ENCODE data around the gene METAP1D.
A peak's percentile ranks its signal among the peaks of the same experiment; 100 is the strongest.
"Not testable (repeated sequence)": the region's sequence is repeated elsewhere in the genome, so short reads cannot be mapped to it uniquely, and the experiment has no call there.

Gene METAP1D

DNA sequence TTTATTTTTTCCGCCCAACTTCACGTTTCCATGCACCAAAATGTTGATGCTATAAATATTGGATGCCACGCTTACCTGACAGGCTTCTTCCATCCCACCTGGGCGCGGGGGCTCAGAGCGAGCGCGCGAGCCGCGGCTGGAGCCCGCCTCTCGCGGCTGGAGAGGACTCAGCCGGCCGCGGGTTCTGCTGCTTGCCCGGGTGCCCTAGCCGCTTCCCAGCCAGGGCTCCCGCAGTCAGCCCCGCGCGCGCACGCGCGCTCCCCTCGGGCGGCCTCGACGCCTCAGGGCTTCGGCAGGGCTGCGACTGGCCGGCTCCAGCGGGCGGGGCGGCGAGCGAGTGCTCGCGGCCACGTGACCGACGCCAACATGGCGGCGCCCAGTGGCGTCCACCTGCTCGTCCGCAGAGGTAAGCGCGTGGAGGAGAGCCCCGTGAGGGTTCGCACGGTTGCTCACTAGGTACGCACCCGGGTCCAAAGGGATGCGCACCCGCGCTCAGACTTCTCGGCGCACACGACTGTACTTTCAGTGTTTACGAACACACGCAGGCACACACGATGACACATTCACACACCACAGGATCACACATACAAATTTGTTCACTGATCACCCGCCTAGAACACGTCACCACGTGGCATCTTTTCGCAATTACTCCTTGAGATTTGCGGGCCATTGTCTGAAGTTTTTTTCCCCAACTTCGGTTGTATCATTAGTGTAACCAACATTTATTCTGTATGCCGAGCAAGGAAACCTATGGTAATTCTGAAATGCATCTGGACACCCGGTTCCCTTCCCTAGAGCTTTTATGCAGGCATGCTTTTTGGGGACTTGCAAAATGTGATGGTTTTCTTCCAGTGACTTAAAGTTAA lies at the start of gene METAP1D:
TSS of gene METAP1D (plus strand) at position 350 of the 866 bp plus-strand sequence. CDS start at position 367, 17 bp downstream.
- peak; percentile 91 for DNase-seq

GRCh38 chr2:171952276-171952675 lies 47.5 kb upstream of the METAP1D start:
- no peak for DNase-seq

DNA sequence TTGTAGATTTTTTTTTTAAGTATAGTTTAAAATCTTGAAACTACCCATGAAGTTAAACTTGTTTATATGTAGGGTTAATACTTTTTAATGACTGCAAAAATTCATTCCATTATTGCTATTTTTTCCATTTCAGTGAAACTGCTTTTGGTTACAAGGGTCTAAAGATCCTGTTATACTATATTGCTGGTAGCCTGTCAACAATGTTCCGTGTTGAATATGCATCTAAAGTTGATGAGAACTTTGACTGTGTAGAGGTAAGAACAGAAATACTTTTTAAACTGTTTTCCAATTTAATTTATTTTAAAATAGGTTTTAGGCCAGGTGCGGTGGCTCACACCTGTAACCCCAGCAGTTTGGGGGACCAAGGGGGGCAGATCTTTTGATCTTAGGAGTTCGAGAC lies 47.0 kb upstream of the METAP1D start:
- no peak for DNase-seq

DNA sequence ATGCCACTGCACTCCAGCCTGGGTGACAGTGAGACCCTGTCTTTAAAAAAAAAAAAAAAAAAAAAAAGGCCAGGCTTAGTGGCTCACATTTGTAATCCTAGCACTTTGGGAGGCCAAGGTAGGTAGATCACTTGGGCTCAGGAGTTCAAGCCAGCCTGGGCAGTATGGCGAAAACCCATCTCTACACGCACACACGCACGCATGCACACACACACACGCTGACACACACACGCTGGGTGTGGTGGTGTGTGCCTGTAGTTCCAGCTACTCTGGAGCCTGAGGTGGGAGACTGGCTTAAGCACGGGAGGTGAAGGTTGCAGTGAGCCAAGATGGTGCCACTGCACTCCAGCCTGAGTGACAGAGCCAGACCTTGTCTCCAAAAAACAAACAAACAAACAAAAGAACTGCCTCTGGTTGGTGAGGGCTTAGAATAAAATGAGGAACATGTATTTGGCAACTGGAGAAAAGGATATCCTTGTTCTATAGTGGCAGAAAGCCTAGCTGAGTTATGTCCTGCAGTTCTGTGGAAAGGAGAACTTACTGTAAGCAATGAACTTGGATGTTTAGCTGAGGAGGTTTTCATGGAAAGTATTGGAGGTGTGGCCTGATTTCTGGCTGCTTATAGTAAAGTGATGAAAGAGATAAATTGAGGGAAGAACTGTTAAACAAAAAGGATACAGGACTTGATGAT lies 43.5 kb upstream of the METAP1D start:
- no peak for DNase-seq

DNA sequence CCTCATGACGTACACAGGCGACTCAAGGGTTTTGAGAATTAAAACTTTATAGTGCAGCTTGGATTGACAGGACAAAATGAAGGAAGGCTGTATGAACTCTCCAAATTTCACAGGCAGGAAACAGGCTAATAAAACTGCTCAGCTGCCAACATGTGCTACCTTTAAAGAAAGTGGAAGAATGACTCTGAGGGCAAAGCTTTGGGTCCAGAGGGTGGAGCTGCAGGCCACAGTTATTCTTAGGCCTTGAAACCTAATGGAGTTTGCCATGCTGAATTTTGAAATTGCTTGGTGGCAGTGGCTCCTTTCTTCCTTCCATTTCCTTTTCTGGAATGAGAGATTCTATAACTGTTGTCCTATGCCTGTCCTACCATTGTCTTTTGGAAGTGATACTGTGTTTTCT lies 42.7 kb upstream of the METAP1D start:
- DNase-seq = peak; percentile 40

- DNase-seq = no peak
Observed at GRCh38 chr2:171958475-171958874, 41.3 kb upstream of the METAP1D start.

- DNase-seq = no peak
Observed at GRCh38 chr2:171959998-171960397, 39.8 kb upstream of the METAP1D start.

- no peak for DNase-seq
Observed at GRCh38 chr2:171960570-171960969, 39.2 kb upstream of the METAP1D start.

- DNase-seq = no peak
Observed at GRCh38 chr2:171963198-171963597, 36.6 kb upstream of the METAP1D start.

DNA sequence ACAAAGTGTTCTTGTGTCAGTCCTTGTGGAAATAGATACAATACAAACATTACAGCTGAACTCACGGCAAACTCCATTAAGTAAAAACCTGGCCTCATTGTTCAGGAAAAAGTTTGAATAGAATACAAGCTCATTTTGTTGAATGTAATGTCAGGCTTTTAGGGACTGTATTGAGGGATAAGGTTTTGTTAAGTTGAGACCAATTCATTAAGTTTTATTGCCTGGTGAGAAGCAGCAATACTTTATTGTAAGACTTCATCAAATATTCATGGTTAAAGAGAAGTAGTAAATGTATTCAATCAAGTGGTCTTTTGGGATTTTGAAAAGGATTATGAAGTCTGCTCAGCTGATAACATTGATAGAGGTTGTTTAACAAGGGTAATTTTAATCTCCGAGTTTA lies 35.4 kb upstream of the METAP1D start:
- DNase-seq = no peak

DNA sequence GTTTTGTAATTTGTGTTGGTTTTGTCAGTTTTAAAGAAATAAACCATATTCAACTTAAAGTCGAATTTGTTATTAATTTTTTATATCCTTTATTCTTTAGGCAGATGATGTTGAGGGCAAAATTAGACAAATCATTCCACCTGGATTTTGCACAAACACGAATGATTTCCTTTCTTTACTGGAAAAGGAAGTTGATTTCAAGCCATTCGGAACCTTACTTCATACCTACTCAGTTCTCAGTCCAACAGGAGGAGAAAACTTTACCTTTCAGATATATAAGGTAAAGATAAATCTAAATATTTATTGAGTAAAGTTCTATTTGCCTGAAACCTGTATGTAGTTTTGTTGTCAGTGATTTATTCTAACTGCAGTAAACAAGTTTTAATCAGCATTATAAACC lies 34.5 kb upstream of the METAP1D start:
- DNase-seq = no peak

GRCh38 chr2:171965661-171966060 lies 34.1 kb upstream of the METAP1D start:
- DNase-seq = no peak

DNA sequence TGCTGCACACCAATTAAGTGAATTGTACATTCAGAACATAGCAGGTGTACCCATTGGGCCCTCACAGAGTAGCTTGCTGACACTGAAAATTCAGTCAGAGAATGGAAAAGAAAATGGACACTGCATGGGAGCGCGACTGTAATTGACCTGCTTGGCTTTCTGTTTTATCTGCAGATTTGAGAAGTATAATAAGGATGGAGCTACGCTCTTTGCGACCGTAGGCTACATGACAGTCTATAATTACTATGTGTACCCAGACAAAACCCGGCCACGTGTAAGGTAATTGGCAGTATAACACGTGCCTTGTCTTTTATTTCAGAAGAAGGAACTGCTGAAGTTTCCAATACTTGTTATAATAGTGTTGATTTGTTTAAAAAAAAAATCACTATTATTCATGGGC lies 33.5 kb upstream of the METAP1D start:
- peak; percentile 91 for DNase-seq

DNA sequence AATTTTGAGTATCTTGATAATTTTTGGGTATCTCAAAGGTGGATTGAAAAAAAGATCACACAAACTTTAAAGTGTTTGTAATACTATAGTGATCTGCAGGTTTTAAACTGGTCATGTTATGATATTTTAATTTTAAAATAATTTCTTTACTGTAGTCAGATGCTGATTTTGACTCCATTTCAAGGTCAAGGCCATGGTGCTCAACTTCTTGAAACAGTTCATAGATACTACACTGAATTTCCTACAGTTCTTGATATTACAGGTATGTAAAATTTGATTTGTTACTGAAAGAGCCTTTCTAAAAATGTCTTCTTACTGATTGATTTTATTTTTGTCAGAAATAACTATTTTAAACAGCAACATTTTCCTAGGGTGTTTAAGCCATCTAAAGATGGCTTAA lies 33.1 kb upstream of the METAP1D start:
- no peak for DNase-seq

- no peak for DNase-seq
Observed at GRCh38 chr2:171968509-171968908, 31.2 kb upstream of the METAP1D start.

GRCh38 chr2:171972329-171972982 lies 27.3 kb upstream of the METAP1D start:
- no peak for DNase-seq

- no peak for DNase-seq
Observed at GRCh38 chr2:171979103-171979502, 20.6 kb upstream of the METAP1D start.

DNA sequence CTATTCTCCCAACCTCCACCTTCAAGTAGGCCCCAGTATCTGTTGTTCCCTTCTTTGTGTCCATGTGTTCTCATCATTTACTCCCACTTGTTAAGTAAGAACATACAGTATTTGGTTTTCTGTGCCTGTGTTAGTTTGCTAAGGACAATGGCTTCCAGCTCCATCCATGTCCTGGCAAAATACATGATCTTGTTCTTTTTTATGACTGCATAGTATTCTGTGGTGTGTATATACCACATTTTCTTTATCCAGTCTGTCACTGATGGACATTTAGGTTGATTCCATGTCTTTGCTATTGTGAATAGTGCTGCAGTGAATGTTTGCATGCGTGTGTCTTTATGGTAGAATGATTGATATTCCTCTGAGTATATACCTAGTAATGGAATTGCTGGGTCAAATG lies 15.8 kb upstream of the METAP1D start:
- not testable (repeated sequence) for DNase-seq

GRCh38 chr2:171985076-171985475 lies 14.7 kb upstream of the METAP1D start:
- no peak for DNase-seq

GRCh38 chr2:171986778-171987177 lies 13.0 kb upstream of the METAP1D start:
- DNase-seq = no peak

DNA sequence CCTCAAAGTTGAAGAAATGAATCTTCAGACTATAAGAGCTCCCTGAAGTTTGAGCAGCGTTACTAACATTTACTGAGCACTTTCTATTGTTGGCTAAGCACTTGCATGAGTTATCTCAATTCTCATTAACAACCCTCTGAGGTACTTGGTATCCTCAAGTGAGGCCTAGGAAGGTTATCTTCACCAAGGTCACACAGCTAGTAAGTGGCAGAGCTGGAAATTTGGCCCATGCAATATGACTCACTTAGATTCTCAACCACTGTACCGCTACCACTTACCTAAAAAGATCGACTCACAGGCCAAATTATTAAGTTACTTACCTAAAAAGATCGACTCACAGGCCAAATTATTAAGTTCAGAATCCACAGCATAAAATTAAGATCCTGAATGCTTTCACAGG lies 8.7 kb upstream of the METAP1D start:
- DNase-seq = no peak

GRCh38 chr2:171995586-171995985 lies 4.2 kb upstream of the METAP1D start:
- DNase-seq = no peak

GRCh38 chr2:171996021-171996420 lies 3.7 kb upstream of the METAP1D start:
- no peak for DNase-seq

GRCh38 chr2:171997031-171997430 lies 2.7 kb upstream of the METAP1D start:
- DNase-seq = not testable (repeated sequence)
